ENCODE results near the gene GALNT11. TPM values are rescaled to one million over a fixed set of nuclear protein-coding genes. Genes with fewer than 3 reads are reported as not detected.

GALNT11 gene
- 17.1 TPM for polyA plus RNA-seq (2013, experiment 1 of 2)
- 16.8 TPM for polyA plus RNA-seq (2013, experiment 2 of 2)

DNA sequence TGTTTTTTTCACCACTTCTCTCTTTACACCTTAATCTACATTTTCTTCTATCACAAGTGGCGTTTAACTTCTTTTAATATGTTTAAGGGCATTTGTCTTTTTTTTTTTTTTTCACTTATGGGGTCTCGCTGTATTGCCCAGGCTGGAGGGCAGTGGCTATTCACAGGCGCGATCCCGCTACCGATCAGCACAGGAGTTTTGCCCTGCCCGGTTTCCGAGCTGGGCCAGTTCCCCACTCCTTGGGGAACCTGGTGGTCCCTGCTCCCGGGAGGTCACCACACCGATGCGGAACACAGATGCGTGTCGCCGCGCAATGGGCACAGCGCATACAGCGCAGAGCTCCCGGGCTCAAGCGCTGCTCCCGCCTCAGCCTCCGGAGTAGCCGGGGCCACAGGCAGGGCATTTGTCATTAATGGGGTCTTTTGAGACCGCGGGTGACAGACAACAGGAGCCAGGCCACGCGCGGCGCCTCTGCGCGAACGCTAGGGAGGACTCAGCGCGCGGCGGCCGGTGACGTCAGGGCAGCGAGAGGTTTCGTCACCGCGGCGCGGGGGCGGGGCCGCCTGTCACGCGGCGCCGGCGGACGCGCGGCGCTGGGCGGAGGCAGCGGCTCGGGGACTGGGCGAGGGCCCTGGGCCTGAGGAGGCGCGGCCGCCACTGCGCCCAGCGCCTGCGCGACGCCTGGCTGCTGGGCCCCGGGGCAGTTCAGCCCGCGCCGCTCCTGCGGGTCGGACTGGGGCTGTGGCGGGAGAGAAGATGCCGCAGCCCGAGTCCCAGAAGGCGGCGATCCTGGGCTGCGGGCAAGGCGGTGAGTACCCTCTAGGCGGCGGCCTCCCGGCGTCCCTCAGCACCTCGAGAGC is at the start of gene GALNT11:
Gene GALNT11 (plus strand): TSS at position 598 of the 860 bp plus-strand sequence. CDS start 68,554 bp downstream, outside the sequence.
- Histone ChIP-seq H3K4ac (ENCODE audit: low read depth, low read length) (peak within 1 kb of the TSS; percentile 43), H2AK5ac (ENCODE audit: low read length) (peak within 1 kb of the TSS; percentile 64), H3K27me3 (ENCODE audit: insufficient read depth, low read length, poor library complexity) (no peaks in the 10 kb centered on the region), H2BK5ac (ENCODE audit: low read length) (no peak within 1 kb of the TSS), H3K79me1 (ENCODE audit: low read length) (no peaks in the 10 kb centered on the region), H3K23ac (ENCODE audit: low read length) (peak within 1 kb of the TSS; percentile 45), H3K4me2 (ENCODE audit: low read length) (peak within 1 kb of the TSS; percentile 67), H3K4me1 (ENCODE audit: control insufficient read depth, low read depth, low read length) (peaks cover 4% of the 10 kb centered on the region), H2BK120ac (ENCODE audit: low read depth, low read length) (no peak within 1 kb of the TSS), H3K18ac (ENCODE audit: low read length) (peak within 1 kb of the TSS; percentile 89), H4K8ac (ENCODE audit: low read depth, low read length) (peak within 1 kb of the TSS; percentile 15), H4K5ac (ENCODE audit: low read length) (no peak within 1 kb of the TSS), H3K9ac (ENCODE audit: low read length) (peak within 1 kb of the TSS; percentile 79), H2BK15ac (replicated peaks; ENCODE audit: low read depth) (no peak within 1 kb of the TSS), H3K56ac (ENCODE audit: low read length) (peak within 1 kb of the TSS; percentile 91), H3K27ac (ENCODE audit: low read depth, low read length) (peak within 1 kb of the TSS; percentile 84), H3K79me2 (ENCODE audit: control insufficient read depth, insufficient read depth, low read length) (no peaks in the 10 kb centered on the region), H3K36me3 (ENCODE audit: control insufficient read depth, insufficient read depth, low read length) (no peaks in the 10 kb centered on the region), H3K4me3 (ENCODE audit: low read length) (peak within 1 kb of the TSS; percentile 64)
- no CpG with 5 or more reads among the region's 84 CpGs for whole genome bisulfite sequencing (ENCODE audit: extremely low coverage, insufficient coverage, low lambda C conversion rate)
- peak; percentile 90 for DNase-seq

DNA sequence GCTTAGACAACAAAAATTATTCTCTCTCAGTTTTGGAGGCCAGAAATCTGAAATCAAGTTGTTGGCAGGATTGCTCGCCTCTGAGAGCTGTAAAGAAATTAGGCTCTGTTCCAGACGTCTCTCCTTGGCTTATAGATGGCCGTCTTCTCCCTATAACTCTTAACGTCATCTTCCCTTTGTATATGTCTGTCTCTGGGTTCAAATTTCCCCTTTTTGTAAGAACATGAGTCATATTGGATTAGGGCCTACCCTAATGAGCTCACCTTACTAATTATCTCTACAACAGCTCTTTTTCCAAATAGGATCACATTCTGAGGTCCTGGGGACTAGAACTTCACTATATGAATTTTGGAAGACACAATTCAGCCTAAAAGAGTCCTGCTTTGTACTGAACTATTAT is 46.9 kb upstream of the GALNT11 start:
- no CpG with 5 or more reads among the region's 4 CpGs for WGBS (ENCODE audit: extremely low coverage, insufficient coverage, low lambda C conversion rate)
- H3K4ac ChIP-seq (ENCODE audit: low read depth, low read length) = no peak overlapping the region
- no peak overlapping the region for H4K8ac ChIP-seq (ENCODE audit: low read depth, low read length)
- no peak overlapping the region for H3K4me3 ChIP-seq (ENCODE audit: low read length)
- H3K79me1 ChIP-seq (ENCODE audit: low read length) = no peaks in the 10 kb centered on the region
- H2BK5ac ChIP-seq (ENCODE audit: low read length) = no peak overlapping the region
- no peak overlapping the region for H3K27ac ChIP-seq (ENCODE audit: low read depth, low read length)
- no peaks in the 10 kb centered on the region for H3K79me2 ChIP-seq (ENCODE audit: control insufficient read depth, insufficient read depth, low read length)
- H2BK120ac ChIP-seq (ENCODE audit: low read depth, low read length) = no peak overlapping the region
- H3K18ac ChIP-seq (ENCODE audit: low read length) = no peak overlapping the region
- no peak overlapping the region for H3K23ac ChIP-seq (ENCODE audit: low read length)
- H3K36me3 ChIP-seq (ENCODE audit: control insufficient read depth, insufficient read depth, low read length) = no peaks in the 10 kb centered on the region
- no peak overlapping the region for H2AK5ac ChIP-seq (ENCODE audit: low read length)
- H2BK15ac ChIP-seq (replicated peaks; ENCODE audit: low read depth) = no peak overlapping the region
- no peaks in the 10 kb centered on the region for H3K4me1 ChIP-seq (ENCODE audit: control insufficient read depth, low read depth, low read length)
- H3K56ac ChIP-seq (ENCODE audit: low read length) = no peak overlapping the region
- H3K9ac ChIP-seq (ENCODE audit: low read length) = no peak overlapping the region
- no peak for DNase-seq
- no peak overlapping the region for H4K5ac ChIP-seq (ENCODE audit: low read length)
- no peak overlapping the region for H3K4me2 ChIP-seq (ENCODE audit: low read length)
- H3K27me3 ChIP-seq (ENCODE audit: insufficient read depth, low read length, poor library complexity) = no peaks in the 10 kb centered on the region

DNA sequence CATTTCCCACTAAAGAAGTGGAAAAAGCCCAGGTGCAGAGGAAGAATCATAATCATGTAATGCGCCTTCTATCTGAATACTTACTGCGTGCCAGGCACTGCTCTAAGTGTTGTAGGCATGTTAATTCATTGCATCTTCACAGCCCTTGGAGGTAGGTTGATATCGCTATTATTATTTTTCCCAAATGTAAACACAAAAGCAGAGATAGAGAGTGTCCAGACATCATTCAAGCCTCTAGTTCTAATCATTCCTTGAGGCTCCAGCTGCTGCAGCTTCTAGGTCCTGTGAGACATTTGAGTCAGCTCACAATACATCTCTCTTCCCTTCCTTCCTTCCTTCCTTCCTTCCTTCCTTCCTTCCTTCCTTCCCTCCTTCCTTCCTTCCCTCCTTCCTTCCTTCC is 44.3 kb upstream of the GALNT11 start:
- H3K36me3 ChIP-seq (ENCODE audit: control insufficient read depth, insufficient read depth, low read length) = no peaks in the 10 kb centered on the region
- no peak overlapping the region for H3K27ac ChIP-seq (ENCODE audit: low read depth, low read length)
- no peak for DNase-seq
- no peak overlapping the region for H3K4ac ChIP-seq (ENCODE audit: low read depth, low read length)
- no peak overlapping the region for H2BK5ac ChIP-seq (ENCODE audit: low read length)
- H2BK15ac ChIP-seq (replicated peaks; ENCODE audit: low read depth) = no peak overlapping the region
- H3K9ac ChIP-seq (ENCODE audit: low read length) = no peak overlapping the region
- no peak overlapping the region for H3K4me3 ChIP-seq (ENCODE audit: low read length)
- H2BK120ac ChIP-seq (ENCODE audit: low read depth, low read length) = no peak overlapping the region
- no peaks in the 10 kb centered on the region for H3K4me1 ChIP-seq (ENCODE audit: control insufficient read depth, low read depth, low read length)
- H3K79me2 ChIP-seq (ENCODE audit: control insufficient read depth, insufficient read depth, low read length) = no peaks in the 10 kb centered on the region
- H3K18ac ChIP-seq (ENCODE audit: low read length) = no peak overlapping the region
- no peak overlapping the region for H3K56ac ChIP-seq (ENCODE audit: low read length)
- no peak overlapping the region for H3K4me2 ChIP-seq (ENCODE audit: low read length)
- no peak overlapping the region for H4K8ac ChIP-seq (ENCODE audit: low read depth, low read length)
- H3K27me3 ChIP-seq (ENCODE audit: insufficient read depth, low read length, poor library complexity) = no peaks in the 10 kb centered on the region
- H2AK5ac ChIP-seq (ENCODE audit: low read length) = no peak overlapping the region
- no peaks in the 10 kb centered on the region for H3K79me1 ChIP-seq (ENCODE audit: low read length)
- no peak overlapping the region for H4K5ac ChIP-seq (ENCODE audit: low read length)
- no peak overlapping the region for H3K23ac ChIP-seq (ENCODE audit: low read length)
- WGBS (ENCODE audit: extremely low coverage, insufficient coverage, low lambda C conversion rate) = no CpG with 5 or more reads among the region's 3 CpGs

DNA sequence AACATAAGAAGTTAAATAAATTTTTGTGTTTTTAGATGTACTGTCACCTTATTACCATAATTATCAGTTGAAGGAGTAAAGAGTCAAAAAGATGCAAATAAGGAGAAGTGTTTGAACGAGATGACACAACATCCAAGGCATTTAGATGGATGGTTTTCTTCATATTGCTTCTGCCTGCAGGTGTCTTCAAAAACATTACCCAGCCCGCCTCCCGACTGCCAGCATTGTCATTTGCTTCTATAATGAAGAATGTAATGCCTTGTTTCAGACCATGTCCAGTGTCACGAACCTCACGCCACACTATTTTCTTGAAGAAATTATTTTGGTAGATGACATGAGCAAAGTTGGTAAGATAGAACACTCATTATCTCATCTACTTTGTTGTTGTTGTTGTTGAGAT is 42.7 kb upstream of the GALNT11 start:
- no peak overlapping the region for H3K18ac ChIP-seq (ENCODE audit: low read length)
- H3K4me1 ChIP-seq (ENCODE audit: control insufficient read depth, low read depth, low read length) = no peaks in the 10 kb centered on the region
- no CpG with 5 or more reads among the region's 5 CpGs for WGBS (ENCODE audit: extremely low coverage, insufficient coverage, low lambda C conversion rate)

DNA sequence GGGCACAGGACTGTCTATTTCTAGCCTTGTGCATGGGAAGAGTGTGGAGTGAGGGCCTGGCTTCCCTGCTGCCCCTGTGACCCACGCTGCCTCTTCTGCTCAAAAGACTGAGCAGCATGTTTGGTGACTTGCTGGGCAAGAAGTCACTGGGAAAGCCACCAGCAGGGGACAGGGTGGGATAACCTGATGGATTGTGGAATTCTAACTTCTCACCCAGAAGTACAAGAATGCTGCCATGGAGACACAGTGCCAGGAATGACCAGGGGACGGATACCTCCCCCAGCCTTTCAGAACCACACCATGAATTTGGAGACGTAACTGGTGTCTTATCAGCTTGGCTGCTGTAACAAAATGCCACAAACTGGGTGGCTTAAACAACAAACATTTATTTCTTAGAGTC is 40.9 kb upstream of the GALNT11 start:
- WGBS (ENCODE audit: extremely low coverage, insufficient coverage, low lambda C conversion rate) = no CpG with 5 or more reads among the region's 3 CpGs
- Histone ChIP-seq H2AK5ac (ENCODE audit: low read length) (no peak overlapping the region), H4K8ac (ENCODE audit: low read depth, low read length) (no peak overlapping the region), H3K56ac (ENCODE audit: low read length) (no peak overlapping the region), H3K27ac (ENCODE audit: low read depth, low read length) (no peak overlapping the region), H3K4me2 (ENCODE audit: low read length) (no peak overlapping the region), H4K5ac (ENCODE audit: low read length) (no peak overlapping the region), H3K4me1 (ENCODE audit: control insufficient read depth, low read depth, low read length) (no peaks in the 10 kb centered on the region), H3K79me2 (ENCODE audit: control insufficient read depth, insufficient read depth, low read length) (no peaks in the 10 kb centered on the region), H2BK120ac (ENCODE audit: low read depth, low read length) (no peak overlapping the region), H3K79me1 (ENCODE audit: low read length) (no peaks in the 10 kb centered on the region), H3K27me3 (ENCODE audit: insufficient read depth, low read length, poor library complexity) (no peaks in the 10 kb centered on the region), H3K18ac (ENCODE audit: low read length) (no peak overlapping the region), H3K23ac (ENCODE audit: low read length) (no peak overlapping the region), H3K4me3 (ENCODE audit: low read length) (no peak overlapping the region), H3K36me3 (ENCODE audit: control insufficient read depth, insufficient read depth, low read length) (no peaks in the 10 kb centered on the region), H3K9ac (ENCODE audit: low read length) (no peak overlapping the region), H2BK5ac (ENCODE audit: low read length) (no peak overlapping the region), H3K4ac (ENCODE audit: low read depth, low read length) (no peak overlapping the region), H2BK15ac (replicated peaks; ENCODE audit: low read depth) (no peak overlapping the region)
- DNase-seq = peak; percentile 49

More for the DNA sequence above, 42.7 kb upstream of the GALNT11 start:
- no peak overlapping the region for H2BK120ac ChIP-seq (ENCODE audit: low read depth, low read length)
- no peak overlapping the region for H3K23ac ChIP-seq (ENCODE audit: low read length)
- H3K4me2 ChIP-seq (ENCODE audit: low read length) = no peak overlapping the region
- no peak overlapping the region for H3K4me3 ChIP-seq (ENCODE audit: low read length)
- no peak overlapping the region for H3K9ac ChIP-seq (ENCODE audit: low read length)
- H3K79me1 ChIP-seq (ENCODE audit: low read length) = no peaks in the 10 kb centered on the region
- no peaks in the 10 kb centered on the region for H3K36me3 ChIP-seq (ENCODE audit: control insufficient read depth, insufficient read depth, low read length)
- no peak overlapping the region for H3K27ac ChIP-seq (ENCODE audit: low read depth, low read length)
- no peak overlapping the region for H4K8ac ChIP-seq (ENCODE audit: low read depth, low read length)
- no peaks in the 10 kb centered on the region for H3K79me2 ChIP-seq (ENCODE audit: control insufficient read depth, insufficient read depth, low read length)
- no peak overlapping the region for H4K5ac ChIP-seq (ENCODE audit: low read length)
- no peak overlapping the region for H3K4ac ChIP-seq (ENCODE audit: low read depth, low read length)
- H2AK5ac ChIP-seq (ENCODE audit: low read length) = no peak overlapping the region
- no peak overlapping the region for H3K56ac ChIP-seq (ENCODE audit: low read length)
- no peak overlapping the region for H2BK15ac ChIP-seq (replicated peaks; ENCODE audit: low read depth)
- no peaks in the 10 kb centered on the region for H3K27me3 ChIP-seq (ENCODE audit: insufficient read depth, low read length, poor library complexity)
- H2BK5ac ChIP-seq (ENCODE audit: low read length) = no peak overlapping the region
- no peak for DNase-seq

Data from mesendoderm (in vitro differentiated cells).